Coronary artery (tissue), 2 donors: ENCODE results near the gene ARHGAP24.

ENCODE experiments used
- DNase-seq: peaks from one replicate; pipeline ENCODE4 v3.0.0-alpha.2; 2017; ENCODE audit warnings: low spot score
- H3K27ac ChIP-seq, 2 donors: fragments of 200-600 bp; sonication (generic); one replicate each; pipeline ENCODE4 v1.5.1; 2016 to 2019
- H3K4me3 ChIP-seq: fragments of 200-600 bp; sonication (generic); 2 replicates; pipeline ENCODE4 v1.5.1; 2016; ENCODE audit warnings: mild to moderate bottlenecking, moderate library complexity
- CTCF ChIP-seq: fragments of 200-600 bp; sonication (generic); IDR thresholded peaks from one replicate; pipeline ENCODE4 v1.5.1; 2019; ENCODE audit warnings: antibody characterized with exemption

Gene ARHGAP24

GRCh38 chr4:85995361-85995760, 520.4 kb downstream of the ARHGAP24 start:
- no peak for TF ChIP-seq CTCF
- Histone ChIP-seq H3K27ac (no peak overlapping the region), H3K4me3 (no peak overlapping the region)
- DNase-seq, result no peak

- no peak overlapping the region for H3K4me3 ChIP-seq
- no peak for TF ChIP-seq CTCF
Measured at GRCh38 chr4:86001591-86001990, 526.6 kb downstream of the ARHGAP24 start.

GRCh38 chr4:86004030-86004429, 529.1 kb downstream of the ARHGAP24 start:
- TF ChIP-seq CTCF, result no peak
- Histone ChIP-seq H3K4me3 (no peak overlapping the region), H3K27ac (no peak overlapping the region)
- DNase-seq, result no peak

More at GRCh38 chr4:86001591-86001990, 526.6 kb downstream of the ARHGAP24 start:
- no peak for DNase-seq
- H3K27ac ChIP-seq, result no peak overlapping the region

GRCh38 chr4:86006057-86006456, 531.1 kb downstream of the ARHGAP24 start:
- Histone ChIP-seq H3K4me3 (no peak overlapping the region), H3K27ac (no peak overlapping the region)
- TF ChIP-seq CTCF, result no peak
- no peak for DNase-seq

- no peak overlapping the region for H3K27ac ChIP-seq
- TF ChIP-seq CTCF, result no peak
- no peak overlapping the region for H3K4me3 ChIP-seq
- no peak for DNase-seq
Measured at GRCh38 chr4:86007042-86007441, 532.1 kb downstream of the ARHGAP24 start.

GRCh38 chr4:86011117-86011516, 536.2 kb downstream of the ARHGAP24 start:
- H3K27ac ChIP-seq, result peak overlapping the region in 1 of 2 donors; percentile 7
- no peak for TF ChIP-seq CTCF
- no peak for DNase-seq
- H3K4me3 ChIP-seq, result no peak overlapping the region

- no peak for DNase-seq
- H3K27ac ChIP-seq, result no peak overlapping the region
- no peak overlapping the region for H3K4me3 ChIP-seq
- TF ChIP-seq CTCF, result no peak
Measured at GRCh38 chr4:86013621-86014020, 538.7 kb downstream of the ARHGAP24 start.
